ENCODE data around the gene GRHPR.
A peak's percentile ranks its signal among the peaks of the same experiment; 100 is the strongest.

GRHPR gene

GRCh38 chr9:37399336-37399735 is 23.2 kb upstream of the GRHPR start:
- DNase-seq: no peak

- no peak for DNase-seq
These were observed 17.9 kb upstream of the GRHPR start for GRCh38 chr9:37404590-37404989.

DNA sequence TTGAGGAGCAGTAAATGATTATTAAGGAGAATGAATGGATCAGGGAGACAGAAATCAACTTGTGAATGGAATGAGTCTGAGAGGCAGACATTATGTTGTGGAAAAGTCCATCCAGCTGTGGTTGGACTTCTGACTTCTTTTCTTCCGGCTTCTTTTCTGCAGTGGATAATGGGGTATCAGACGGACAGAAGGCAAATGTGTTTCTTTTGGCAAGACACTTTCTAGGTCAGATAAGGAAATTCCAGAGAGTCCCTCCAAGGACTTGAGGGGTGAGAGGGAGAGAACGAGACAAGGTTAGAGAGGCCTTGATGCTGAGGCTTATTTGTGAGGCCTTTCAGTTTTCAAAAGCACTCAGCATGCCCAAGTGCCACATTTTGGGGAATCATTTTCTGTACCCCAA is 17.1 kb upstream of the GRHPR start:
- no peak for DNase-seq

GRCh38 chr9:37405764-37406380 is 16.6 kb upstream of the GRHPR start:
- DNase-seq: no peak

- no peak for DNase-seq
These were observed 15.7 kb upstream of the GRHPR start for GRCh38 chr9:37406603-37407401.

DNA sequence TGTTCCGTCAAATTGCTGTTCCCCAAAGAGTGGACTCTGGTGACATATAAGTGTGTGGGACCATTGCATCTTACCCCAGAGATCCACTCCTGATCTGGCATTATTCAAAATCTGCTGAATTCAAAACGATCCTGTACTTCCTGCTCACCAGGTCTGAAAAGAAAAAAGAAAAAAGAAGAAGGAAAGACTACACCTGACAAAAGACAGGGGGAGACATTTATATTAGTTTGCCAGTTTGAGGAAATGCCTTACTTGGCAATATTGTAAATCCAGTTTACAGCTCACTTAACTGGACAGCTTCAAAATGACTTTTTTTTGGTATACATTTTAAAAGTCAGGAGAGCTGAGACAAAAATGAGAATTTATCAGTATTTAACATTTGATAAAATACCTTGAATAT is 15.0 kb upstream of the GRHPR start:
- DNase-seq: no peak

DNA sequence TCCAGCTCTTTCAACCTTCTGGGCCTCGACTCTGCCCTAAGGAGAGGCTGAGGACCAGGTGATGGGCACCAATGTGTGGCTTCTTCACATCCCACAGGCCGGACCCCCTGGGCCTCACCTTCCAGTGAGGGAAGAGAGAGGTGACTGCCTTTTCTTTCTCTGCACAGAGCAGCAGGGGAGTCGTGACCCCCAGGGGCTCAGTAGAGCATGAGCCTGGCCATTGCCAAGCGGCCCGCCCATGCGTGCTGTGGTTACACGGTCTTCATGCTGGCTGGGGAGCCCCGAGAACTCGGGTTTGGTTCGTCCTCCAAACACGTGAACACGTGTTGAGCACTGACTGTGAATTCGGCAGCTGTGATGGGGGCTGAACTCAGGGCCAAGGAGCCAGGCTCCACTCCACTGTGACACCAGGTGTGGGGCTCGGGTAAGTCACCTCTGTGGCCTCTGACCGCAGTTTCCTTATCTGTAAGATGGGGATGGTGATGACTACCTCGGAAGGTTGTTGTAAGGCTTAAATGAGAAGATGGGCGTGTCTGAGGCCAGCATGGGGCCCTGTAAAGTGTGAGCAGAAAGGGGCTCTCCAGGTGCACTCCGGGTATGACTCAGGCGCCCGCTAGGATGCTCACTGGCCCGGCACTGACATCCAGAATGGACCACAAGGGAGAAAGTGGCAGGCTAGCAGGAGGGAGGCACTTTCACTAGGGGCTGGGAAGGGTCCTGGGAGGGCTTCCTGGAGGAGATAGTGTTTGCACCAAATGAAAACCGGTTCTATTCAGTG is 13.4 kb upstream of the GRHPR start:
- DNase-seq: no peak

DNA sequence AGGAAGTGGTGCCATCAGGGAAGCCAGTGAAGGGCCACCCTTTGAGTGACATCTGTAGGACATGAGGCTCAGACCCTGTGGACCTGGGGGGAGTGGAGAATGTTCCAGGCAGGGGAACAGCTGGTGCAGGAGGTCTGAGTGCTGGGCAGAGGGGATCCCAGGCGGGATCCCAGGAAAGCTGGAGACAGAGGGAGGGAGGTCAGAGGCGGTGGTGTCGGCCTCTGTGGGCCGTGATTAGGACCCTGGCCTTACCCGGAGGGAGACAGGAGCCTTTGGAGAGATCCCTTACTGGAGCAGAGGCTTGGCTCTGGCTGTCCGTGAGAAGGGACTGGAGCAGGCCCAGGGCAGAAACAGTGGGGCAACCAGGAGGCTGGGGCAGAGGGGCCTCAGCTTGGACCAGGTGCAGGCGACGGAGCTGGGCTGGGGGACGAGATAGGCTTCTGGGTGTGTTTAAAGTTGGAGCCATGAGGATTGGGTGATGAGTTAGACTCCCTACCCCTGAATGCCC is 12.1 kb upstream of the GRHPR start:
- no peak for DNase-seq

DNA sequence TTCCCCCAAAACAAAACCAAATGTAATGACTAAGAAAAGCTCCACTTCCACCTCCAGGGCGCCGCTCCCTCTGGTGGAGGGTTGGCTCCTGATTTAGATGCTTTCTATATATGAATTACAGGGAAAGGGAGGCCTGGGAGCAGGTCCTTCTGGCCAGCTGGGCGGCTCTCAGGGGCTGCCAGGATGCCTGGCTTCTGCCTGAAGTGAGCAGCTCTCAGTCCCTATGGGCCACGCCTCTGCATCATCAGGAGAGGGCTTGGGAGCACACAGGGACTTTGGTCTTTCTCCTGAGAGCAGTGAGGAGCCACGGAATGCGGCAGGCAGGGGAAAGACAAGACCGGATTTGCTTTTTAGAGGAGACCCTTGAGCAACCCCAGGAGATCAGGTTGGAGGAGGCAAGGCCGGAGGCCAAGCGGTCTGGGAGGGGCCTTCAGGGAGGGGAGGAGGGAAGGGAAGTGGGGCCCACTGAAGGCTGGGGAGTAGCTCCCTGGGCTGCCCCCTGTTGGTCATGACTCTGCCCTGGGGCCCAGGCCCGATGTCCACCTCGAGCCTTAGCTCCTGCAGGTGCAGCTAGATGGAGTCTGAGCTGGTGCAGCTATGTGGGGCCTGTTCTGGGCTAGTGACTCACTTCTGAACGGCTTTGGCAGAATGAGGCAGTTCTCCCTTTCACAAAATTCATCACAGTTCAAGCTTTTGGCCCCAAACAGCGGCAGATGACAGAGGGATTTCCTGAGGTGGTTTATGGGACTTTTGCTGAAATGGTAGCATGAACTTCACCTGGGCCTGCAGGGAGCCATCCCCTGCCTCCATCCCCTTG is 11.3 kb upstream of the GRHPR start:
- no peak for DNase-seq

GRCh38 chr9:37412431-37413151 is 9.9 kb upstream of the GRHPR start:
- no peak for DNase-seq

GRCh38 chr9:37413311-37413710 is 9.2 kb upstream of the GRHPR start:
- no peak for DNase-seq

DNA sequence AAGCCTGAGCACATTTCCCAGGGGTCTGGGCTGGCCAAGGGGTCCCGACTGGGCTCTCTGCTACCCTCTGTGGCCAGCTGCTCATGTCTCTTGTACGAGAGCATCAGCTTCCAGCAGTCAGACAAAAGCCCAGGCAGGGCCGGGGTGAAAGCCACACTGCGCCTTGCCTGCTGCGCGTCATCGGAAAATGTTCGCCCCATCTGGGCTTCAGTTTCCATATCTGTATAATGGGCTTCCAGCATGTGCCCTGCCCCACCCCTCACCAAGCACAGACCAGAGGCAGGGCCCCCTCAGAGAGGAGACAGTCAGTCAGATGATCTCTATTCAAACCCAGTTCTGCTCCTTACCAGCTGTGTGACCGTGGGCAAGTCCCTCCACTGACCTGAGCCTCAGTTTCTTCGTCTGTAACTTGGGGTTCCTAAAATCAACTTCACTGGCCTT is 8.0 kb upstream of the GRHPR start:
- no peak for DNase-seq

GRCh38 chr9:37415011-37415719 is 7.3 kb upstream of the GRHPR start:
- peak; percentile 23 for DNase-seq

DNA sequence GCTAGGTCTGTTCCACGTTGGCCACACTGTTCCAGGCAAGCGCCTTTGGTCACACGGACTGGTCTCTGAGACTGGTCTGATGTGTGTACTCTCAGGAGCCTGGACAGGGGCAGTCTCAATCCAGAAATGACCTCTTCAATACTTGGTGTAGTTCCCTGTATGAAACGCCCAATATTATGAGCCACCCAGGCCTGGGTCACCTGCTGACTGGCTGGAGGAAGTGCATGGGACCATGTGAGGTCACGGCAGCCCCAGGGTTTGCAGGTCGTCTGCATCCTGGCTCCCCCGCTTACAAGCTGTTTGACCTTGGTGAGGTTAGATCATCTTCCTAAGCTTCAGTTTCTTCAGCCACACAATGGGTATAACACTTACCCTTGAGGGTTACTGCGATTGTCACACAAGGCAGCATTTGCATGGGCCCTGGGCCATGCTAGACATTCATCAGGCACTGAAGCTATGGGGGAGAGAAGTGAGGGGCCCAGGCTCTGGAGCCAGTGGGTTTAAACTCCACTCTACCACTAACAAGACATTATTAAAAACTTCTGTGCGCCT is 5.2 kb upstream of the GRHPR start:
- no peak for DNase-seq

GRCh38 chr9:37417857-37418618 is 4.5 kb upstream of the GRHPR start:
- no peak for DNase-seq

GRCh38 chr9:37419204-37419603 is 3.3 kb upstream of the GRHPR start:
- no peak for DNase-seq

DNA sequence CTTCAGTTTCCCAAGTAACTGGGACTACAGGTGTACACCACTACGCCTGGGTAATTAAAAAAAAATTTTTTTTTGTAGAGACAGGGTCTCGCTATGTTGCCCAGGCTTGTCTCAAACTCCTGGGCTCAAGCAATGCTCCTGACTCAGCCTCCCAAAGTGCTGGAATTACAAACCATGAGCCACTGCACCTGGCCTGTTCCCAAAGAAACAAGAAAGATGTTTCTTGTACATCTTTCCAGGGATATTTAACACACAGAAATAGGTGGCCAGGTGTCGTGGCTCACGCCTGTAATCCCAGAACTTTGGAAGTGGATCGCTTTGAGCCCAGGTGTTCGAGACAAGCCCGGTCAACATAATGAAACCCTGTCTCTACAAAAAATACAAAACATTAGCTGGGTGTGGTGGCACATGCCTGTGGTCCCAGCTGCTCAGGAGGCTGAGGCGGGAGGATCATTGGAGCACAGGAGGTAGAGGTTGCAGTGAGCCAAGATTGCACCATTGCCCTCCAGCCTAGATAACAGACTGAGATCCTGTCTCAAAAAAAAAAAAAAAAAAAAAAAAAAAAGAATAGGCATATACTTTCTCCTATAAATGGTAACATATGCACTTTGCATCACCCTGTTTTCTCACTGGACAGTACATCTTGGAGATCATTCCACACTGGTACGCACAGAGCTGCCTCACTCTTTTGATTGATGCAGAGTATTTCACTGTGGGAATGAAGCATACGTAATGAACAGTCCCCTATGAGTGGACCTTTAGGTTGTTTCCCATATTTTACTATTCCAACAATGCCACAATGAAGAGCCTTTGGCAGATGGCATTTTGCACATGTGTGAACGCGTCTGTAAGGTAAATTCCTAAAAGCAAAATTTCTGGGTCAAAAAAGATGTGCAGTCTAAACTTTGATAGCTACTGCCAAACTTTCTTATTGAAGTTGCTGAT is 2.0 kb upstream of the GRHPR start:
- DNase-seq: no peak

DNA sequence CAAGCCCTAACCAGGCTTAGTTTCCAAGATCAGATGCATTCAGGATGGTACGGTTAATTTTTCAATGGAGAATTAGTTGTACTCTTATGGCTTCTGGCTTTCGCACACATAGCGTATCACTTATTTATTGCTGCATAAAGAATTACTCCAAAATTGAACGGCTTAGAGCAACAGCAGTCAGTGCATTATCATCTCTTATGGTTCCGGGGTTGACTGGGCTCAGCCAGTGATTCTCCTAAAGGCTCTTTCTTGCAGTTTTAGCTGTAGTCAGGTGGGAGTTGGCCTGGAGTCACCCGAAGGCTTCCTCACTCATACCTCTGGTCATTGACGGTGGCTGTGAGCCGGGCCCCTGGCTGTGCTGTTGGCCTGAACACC is 595 bp upstream of the GRHPR start:
- no peak for DNase-seq

- DNase-seq: no peak
These were observed 1.0 kb downstream of the GRHPR start for GRCh38 chr9:37423508-37423907.

All from NCI-H2171 (cell line).